Peyer's patch (tissue), 4 donors: ENCODE data around the gene PAX7. TPM values are rescaled to one million over a fixed set of nuclear protein-coding genes. Genes with fewer than 3 reads are reported as not detected.
"Not testable (repeated sequence)": the region's sequence is repeated elsewhere in the genome, so short reads cannot be mapped to it uniquely, and the experiment has no call there.

ENCODE experiments used
- DNase-seq, 3 donors: peaks; one replicate each; pipeline ENCODE4 v3.0.0-alpha.2; 2017 to 2019
- H3K27ac ChIP-seq, 4 donors: fragments of 200-600 bp; sonication (generic); one replicate each; pipeline ENCODE4 v1.5.1; 2016 to 2019
- H3K27me3 ChIP-seq, 2 donors: fragments of 200-600 bp; sonication (generic); one replicate each; pipeline ENCODE4 v1.5.1; 2019
- H3K36me3 ChIP-seq, 3 donors: fragments of 200-600 bp; sonication (generic); one replicate each; pipeline ENCODE4 v1.5.1; 2016 to 2019
- H3K4me1 ChIP-seq, 4 donors: fragments of 200-600 bp; sonication (generic); one replicate each; pipeline ENCODE4 v1.5.1; 2016 to 2019
- H3K4me3 ChIP-seq, 4 donors: fragments of 200-600 bp; sonication (generic); 1 replicate in 3 of 4; 2 replicates in 1 of 4; pipeline ENCODE4 v1.5.1; 2016 to 2019; ENCODE audit warnings: mild to moderate bottlenecking in 1 of 4
- H3K9me3 ChIP-seq, 4 donors: fragments of 200-600 bp; sonication (generic); one replicate each; pipeline ENCODE4 v1.5.1; 2016 to 2019; ENCODE audit warnings: mild to moderate bottlenecking in 1 of 4
- POLR2A ChIP-seq, 2 donors: fragments of 450-650 bp; IDR thresholded peaks; one replicate each; pipeline ENCODE4 v1.5.1; 2017; ENCODE audit warnings: antibody characterized with exemption in 2 of 2, mild to moderate bottlenecking in 2 of 2, moderate library complexity in 2 of 2
- total RNA-seq, 4 donors: library from RNA; depleted of rRNA; stranded (reverse); fragments of >200 nt; gene quantifications; one replicate each; pipeline ENCODE4 v1.1.0, GENCODE V29; 2016
- TF ChIP-seq, protein P1 (sequence below), 6 experiments: fragments of 450-650 bp in 4 of 6; fragments of 200-600 bp in 2 of 6; sonication (generic) in 1 of 6; IDR thresholded peaks; one replicate each; pipeline ENCODE4 v1.5.1; 2017 to 2019; ENCODE audit warnings: antibody characterized with exemption in 6 of 6, mild to moderate bottlenecking in 3 of 6, moderate library complexity in 1 of 6

Gene PAX7
- not detected for total RNA-seq

DNA sequence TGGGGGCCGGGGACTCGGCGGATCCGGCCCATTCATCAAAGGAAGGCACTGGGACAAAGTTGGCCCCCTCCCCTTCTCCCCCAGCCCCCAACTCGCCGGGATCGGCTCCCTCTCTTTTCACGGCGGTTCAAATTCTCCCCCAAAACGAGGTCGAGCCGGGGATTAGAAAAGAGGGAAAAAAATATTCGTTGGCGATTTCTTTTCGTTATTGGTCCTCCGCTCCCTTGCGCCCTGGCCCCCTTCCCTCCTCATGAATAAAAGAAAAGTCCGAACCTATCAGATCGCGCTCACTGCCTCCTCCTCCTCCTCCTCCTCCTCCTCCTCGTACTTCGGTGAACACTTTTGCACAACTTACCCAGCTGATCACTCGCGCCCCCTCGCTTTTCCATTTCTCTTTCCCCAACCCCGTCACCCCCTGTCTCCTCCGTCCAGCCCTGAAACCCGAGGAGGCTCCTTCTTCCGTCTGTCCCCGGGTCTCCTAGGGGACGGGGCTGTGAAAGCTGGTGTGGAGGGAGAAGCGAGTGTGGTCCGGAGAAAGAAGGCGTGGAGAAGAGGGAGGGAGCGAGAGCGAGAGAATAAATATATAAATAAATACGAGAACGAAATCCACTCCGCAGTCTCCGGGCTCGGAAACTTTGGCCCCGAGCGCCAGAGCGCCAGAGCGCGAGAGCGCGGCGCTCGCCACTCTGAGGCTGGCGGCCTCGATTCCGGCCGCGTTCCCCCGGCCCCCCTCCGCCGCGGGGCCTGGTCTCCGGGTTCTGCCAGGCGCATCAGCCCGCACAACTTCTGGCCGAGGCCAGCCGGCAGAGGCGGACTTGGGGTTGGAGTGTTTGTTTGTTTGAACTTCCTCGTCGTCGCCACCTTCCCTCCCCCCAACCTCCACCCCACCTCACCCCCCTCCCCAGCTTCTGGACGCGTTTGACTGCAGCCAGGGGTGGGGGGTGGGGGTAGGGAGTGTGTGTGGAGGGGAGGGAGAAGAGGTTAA is at the start of gene PAX7:
Gene PAX7 (plus strand): TSS at position 336 of the 985 bp plus-strand sequence. CDS start 758 bp downstream, outside the sequence.
- Histone ChIP-seq H3K9me3 (peaks cover 0 to 2% (median 0%) of the 10 kb centered on the region in 4 donors), H3K27me3 (peaks cover 0 to 48% of the 10 kb centered on the region in 2 donors), H3K4me1 (peaks cover 0 to 15% (median 0%) of the 10 kb centered on the region in 4 donors), H3K36me3 (no peaks in the 10 kb centered on the region), H3K4me3 (no peak within 1 kb of the TSS), H3K27ac (no peak within 1 kb of the TSS)
- no peak for DNase-seq
- TF ChIP-seq, protein P1, sequence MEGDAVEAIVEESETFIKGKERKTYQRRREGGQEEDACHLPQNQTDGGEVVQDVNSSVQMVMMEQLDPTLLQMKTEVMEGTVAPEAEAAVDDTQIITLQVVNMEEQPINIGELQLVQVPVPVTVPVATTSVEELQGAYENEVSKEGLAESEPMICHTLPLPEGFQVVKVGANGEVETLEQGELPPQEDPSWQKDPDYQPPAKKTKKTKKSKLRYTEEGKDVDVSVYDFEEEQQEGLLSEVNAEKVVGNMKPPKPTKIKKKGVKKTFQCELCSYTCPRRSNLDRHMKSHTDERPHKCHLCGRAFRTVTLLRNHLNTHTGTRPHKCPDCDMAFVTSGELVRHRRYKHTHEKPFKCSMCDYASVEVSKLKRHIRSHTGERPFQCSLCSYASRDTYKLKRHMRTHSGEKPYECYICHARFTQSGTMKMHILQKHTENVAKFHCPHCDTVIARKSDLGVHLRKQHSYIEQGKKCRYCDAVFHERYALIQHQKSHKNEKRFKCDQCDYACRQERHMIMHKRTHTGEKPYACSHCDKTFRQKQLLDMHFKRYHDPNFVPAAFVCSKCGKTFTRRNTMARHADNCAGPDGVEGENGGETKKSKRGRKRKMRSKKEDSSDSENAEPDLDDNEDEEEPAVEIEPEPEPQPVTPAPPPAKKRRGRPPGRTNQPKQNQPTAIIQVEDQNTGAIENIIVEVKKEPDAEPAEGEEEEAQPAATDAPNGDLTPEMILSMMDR (IDR thresholded peaks at IDR 0.05), result no peak
- no peak for TF ChIP-seq POLR2A (IDR thresholded peaks at IDR 0.05)

DNA sequence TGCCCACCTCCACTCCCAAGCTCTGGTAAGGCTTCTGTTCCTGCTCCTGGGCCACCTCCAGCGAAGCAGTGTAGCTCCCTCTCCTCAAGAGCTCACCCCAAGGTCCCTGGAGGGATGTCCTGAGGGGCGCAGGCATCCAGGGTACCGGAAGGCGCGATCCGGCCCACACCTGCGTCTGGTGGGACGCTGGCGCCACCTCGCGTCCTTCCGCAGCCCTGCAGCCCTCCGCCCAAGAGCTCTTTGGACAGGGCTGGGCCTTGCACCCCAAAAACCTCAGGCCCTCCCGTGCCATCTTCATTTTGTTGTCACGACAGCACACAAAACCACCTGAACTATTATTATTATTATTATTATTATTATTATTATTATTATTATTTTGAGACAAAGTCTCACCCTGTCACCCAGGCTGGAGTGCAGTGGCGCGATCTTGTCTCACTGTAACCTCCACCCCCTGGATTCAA is 49.2 kb upstream of the PAX7 start:
- Histone ChIP-seq H3K36me3 (no peaks in the 10 kb centered on the region), H3K27ac (no peak overlapping the region), H3K27me3 (no peaks in the 10 kb centered on the region), H3K4me1 (no peaks in the 10 kb centered on the region), H3K4me3 (no peak overlapping the region), H3K9me3 (no peaks in the 10 kb centered on the region)
- peak in 2 of 3 donors; percentile 52 to 61 for DNase-seq
- TF ChIP-seq, protein P1 (IDR thresholded peaks at IDR 0.05), result peak in 4 of 6 experiments; percentile 59 to 70 (median 64)
- TF ChIP-seq POLR2A (IDR thresholded peaks at IDR 0.05), result no peak

DNA sequence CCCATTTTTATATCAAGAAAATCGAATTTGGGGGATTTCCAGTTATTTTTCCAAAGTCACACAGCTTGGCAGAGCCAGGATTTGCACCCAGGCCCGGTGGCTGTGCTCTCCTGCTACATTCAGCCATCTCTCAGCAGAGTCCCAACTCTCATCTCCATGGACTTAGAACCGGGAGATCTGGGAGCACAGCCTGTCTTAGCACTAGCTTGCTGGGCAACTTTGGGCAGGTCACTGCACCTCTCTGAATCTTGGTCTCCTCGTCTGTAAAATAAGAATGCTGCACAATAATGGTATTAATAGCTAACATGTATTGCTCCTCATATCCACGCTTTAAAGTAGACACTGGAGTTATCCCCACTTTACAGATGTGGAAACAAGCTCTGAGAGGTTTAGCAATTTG is 47.8 kb upstream of the PAX7 start:
- H3K9me3 ChIP-seq, result no peaks in the 10 kb centered on the region
- no peak overlapping the region for H3K27ac ChIP-seq
- no peaks in the 10 kb centered on the region for H3K27me3 ChIP-seq
- no peak for DNase-seq
- H3K4me1 ChIP-seq, result no peaks in the 10 kb centered on the region
- TF ChIP-seq, protein P1 (IDR thresholded peaks at IDR 0.05), result no peak
- no peak for TF ChIP-seq POLR2A (IDR thresholded peaks at IDR 0.05)
- H3K36me3 ChIP-seq, result no peaks in the 10 kb centered on the region
- no peak overlapping the region for H3K4me3 ChIP-seq

DNA sequence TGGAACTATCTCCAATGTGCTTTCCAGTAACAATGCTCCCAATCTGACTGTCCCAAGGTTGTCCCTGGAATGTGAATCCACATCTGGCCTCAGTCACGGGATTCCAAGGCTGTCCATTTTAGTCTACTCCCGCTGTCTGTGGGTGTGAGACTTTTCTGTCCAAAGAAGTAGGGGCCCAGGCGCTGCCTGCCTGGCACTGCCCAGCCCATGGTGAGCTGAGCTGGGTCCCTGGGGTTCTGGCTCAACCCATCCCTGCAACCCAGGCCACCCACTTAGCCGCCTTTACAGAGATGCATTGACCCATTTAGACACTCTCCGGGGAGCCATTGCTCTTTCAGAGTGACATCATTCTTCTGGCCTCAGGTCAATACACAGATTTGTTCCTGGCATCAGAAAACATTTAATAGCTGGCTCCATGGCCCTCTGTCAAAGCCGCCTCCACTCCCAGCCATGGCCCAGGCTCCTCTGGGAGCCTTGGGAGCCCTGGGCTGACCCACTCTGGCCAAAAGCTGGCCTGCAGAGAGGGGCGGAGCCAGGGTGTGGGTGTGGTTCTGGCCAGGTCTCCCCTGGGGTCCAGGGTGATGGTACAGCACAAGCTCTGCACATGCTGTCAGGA is 47.2 kb upstream of the PAX7 start:
- Histone ChIP-seq H3K4me3 (no peak overlapping the region), H3K36me3 (no peaks in the 10 kb centered on the region), H3K4me1 (no peaks in the 10 kb centered on the region), H3K9me3 (no peaks in the 10 kb centered on the region), H3K27ac (no peak overlapping the region), H3K27me3 (no peaks in the 10 kb centered on the region)
- TF ChIP-seq POLR2A (IDR thresholded peaks at IDR 0.05), result no peak
- TF ChIP-seq, protein P1 (IDR thresholded peaks at IDR 0.05), result no peak
- DNase-seq, result no peak

DNA sequence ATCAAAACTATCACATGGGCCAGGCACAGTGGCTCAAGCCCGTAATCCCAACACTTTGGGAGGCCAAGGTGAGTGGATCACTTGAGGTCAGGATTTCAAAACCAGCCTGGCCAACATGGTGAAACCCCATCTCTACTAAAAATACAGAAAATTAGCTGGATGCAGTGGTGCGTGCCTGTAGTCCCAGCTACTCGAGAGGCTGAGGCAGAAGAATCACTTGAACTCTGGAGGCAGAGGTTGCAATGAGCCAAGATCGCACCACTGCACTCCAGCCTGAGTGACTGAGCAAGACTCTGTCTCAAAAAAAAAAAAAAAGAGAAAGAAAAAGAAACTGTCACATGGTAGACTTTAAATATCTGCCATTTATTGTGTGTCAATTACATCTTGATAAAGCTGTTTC is 44.6 kb upstream of the PAX7 start:
- not testable (repeated sequence) for H3K4me1 ChIP-seq, DNase-seq, H3K36me3 ChIP-seq, H3K27me3 ChIP-seq, H3K4me3 ChIP-seq, H3K9me3 ChIP-seq, H3K27ac ChIP-seq

DNA sequence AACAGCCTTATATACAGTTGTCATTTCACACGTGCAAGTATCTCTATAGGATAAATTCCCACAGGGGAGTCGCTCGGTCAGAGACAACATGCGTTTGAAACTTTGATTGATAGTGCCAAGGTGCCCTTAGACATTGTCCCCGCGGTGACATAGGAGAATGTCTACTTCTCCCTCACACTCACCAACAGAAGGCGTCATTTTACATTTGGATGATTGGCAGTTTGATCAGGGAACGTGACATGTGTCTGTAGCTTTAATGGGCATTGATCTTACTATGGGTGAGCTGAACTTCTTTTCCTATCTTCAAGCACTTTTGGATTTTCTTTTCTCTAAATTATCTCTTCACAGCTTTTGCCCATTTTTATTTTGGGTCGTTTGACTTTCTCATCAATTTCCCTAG is 42.6 kb upstream of the PAX7 start:
- H3K27ac ChIP-seq, result no peak overlapping the region
- H3K4me1 ChIP-seq, result no peaks in the 10 kb centered on the region
- no peak overlapping the region for H3K4me3 ChIP-seq
- no peak for DNase-seq
- no peaks in the 10 kb centered on the region for H3K27me3 ChIP-seq
- TF ChIP-seq, protein P1 (IDR thresholded peaks at IDR 0.05), result no peak
- TF ChIP-seq POLR2A (IDR thresholded peaks at IDR 0.05), result no peak
- H3K9me3 ChIP-seq, result no peaks in the 10 kb centered on the region
- H3K36me3 ChIP-seq, result no peaks in the 10 kb centered on the region
